Choroid plexus epithelial cell (primary cell): ENCODE data around the gene ATG4A.

Experiments used
- DNase-seq: peaks from one replicate; pipeline ENCODE4 v3.0.0-alpha.2; 2010; ENCODE audit warnings: low read depth
- H3K4me3 ChIP-seq: 2 replicates; pipeline ENCODE4 v1.5.1; 2011; ENCODE audit warnings: low read depth, mild to moderate bottlenecking, control low read depth, low read length, moderate library complexity
- TF ChIP-seq, protein P1 (sequence below): conservative IDR thresholded peaks from 2 replicates; pipeline ENCODE4 v1.5.1; 2011; ENCODE audit warnings: low read depth, mild to moderate bottlenecking, control low read depth, inconsistent platforms, low read length, moderate library complexity

Gene ATG4A

DNA sequence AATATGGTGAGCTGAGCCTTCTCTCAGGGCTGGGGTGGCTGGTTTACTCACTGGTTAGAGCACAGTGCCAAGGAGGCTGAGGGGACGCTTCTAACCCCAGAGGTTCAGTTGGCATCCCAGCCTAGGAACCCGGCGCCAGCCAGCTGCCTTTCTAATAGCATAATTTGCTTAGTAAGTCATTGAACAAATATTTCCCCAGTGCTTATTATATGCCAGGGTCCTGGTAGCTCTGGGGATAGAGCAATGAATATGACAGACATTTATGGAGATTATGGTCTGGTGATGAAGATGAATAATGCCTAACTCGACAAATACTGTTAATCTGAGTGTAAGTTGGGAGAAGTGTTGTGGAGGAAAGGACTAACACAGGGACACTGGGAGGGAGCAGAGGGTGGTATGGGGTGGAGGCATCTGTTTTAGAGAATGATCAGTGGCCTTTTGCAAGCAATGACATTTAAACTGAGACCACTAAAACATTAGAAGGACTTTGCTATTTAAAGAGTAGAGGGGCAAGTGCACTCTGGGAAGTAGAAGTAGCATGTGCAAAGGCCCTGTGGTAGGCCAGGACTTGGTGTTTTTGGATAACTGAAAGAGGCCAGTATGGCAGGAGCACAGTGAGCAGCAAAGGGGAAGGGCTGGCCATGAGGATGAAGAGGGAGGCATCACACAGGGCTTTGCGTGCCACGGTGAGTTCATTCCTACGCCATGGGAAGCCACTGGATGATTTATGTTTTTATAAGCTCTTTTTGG lies 71.9 kb downstream of the ATG4A start:
- TF ChIP-seq, protein P1, sequence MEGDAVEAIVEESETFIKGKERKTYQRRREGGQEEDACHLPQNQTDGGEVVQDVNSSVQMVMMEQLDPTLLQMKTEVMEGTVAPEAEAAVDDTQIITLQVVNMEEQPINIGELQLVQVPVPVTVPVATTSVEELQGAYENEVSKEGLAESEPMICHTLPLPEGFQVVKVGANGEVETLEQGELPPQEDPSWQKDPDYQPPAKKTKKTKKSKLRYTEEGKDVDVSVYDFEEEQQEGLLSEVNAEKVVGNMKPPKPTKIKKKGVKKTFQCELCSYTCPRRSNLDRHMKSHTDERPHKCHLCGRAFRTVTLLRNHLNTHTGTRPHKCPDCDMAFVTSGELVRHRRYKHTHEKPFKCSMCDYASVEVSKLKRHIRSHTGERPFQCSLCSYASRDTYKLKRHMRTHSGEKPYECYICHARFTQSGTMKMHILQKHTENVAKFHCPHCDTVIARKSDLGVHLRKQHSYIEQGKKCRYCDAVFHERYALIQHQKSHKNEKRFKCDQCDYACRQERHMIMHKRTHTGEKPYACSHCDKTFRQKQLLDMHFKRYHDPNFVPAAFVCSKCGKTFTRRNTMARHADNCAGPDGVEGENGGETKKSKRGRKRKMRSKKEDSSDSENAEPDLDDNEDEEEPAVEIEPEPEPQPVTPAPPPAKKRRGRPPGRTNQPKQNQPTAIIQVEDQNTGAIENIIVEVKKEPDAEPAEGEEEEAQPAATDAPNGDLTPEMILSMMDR: no peak
- H3K4me3 ChIP-seq: no peak overlapping the region

DNA sequence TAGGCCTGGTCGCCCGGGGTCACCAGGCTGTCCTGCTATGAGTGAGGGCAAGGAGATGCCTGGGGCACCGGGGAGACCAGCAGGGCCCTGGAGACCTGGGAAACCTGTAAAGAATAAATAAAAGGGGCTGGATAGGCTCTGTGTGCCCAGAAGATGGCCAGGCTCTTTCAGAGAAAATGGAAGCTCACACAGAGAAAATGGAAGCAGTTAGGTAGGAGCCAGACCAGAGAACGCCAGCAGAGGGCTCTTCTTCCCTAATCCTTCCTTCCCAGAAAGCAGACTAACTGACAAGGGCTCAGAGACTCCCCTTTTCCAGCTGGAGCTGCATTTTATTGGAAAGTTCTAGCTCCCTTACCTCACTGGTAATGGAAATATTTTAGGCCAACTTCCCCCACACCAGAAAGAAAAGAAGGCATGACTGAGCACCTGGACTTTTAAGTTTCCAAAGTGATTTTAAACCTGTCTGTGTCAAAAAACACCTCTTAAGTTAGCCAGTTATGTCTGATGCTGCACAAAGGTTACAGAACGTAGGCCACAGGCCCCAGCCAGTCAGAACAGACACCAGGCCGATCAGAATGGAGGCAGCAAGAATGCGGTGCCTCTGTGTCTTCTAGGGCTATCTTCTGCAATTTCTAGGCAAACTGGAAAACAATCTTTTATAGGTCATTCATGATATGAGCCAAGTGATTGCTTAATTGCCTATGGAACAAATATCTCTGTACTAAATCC lies 74.0 kb downstream of the ATG4A start:
- no peak overlapping the region for H3K4me3 ChIP-seq
- TF ChIP-seq, protein P1: peak; percentile 74
- DNase-seq: peak; percentile 72

More for the DNA sequence above, 71.9 kb downstream of the ATG4A start:
- DNase-seq: no peak

DNA sequence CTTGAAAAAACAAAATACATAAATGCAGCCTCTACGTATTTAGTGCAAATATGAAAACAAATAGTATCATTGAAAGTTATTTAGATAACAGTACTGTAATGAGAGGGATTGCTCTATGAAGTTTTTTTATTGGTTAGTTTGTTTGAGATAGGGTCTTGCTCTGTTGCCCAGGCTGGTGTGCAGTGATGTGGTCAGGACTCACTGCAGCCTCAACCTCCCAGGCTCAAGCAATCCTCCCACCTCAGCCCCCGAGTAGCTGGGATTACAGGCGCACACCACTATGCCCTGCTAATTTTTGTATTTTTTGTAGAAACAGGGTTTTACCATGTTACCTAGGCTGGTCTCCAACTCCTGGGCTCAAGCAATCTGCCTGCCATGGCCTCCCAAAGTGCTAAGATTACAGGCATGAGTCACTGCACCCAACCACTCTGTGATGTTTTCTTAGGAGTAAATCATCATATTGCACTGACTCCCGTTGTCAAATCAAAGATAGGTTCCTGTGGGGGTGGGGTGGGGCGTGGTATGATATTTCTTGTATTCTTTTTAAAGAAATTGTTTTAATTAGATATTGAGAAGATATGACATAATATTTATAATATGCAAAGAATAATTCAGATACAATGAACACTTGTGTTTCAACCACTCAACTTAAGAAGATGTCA lies 75.8 kb downstream of the ATG4A start:
- DNase-seq: peak; percentile 76

DNA sequence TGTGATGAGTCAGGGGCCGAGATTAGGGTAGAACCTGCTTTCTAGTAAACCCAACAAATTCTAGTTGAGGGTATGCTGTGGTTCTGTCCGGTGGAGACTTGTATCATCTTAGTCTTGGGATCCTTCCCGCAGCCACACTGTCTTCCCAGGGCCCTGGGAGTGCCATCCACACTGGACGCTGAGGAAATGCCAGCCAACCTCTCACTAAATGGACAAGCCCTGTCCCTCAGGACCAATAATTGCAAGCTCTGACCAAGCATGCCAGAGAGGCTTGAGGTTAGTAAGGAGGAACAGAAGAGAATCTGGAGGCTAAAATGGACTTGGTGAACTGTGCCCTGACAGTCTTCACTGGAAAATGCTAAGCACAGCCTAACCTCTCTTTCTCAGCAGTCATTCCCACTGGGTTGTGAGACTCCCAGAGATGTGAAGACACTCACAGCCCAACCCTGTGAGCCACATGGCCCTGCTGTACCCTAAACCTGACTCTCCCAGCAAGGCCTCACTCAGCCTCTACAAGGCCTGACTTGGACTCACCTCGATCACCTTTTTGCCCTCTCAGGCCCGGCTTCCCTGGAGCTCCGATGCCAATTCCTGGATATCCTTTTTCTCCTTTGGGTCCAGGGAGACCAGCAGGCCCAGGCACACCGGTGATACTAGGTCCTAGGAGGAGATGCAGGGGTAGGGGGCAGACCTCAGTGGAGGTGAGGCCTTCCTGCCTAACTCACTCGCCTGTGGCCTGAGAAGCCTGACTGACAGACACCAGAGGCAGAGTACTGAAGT lies 77.6 kb downstream of the ATG4A start:
- TF ChIP-seq, protein P1: no peak
- DNase-seq: no peak
- no peak overlapping the region for H3K4me3 ChIP-seq

More for the DNA sequence above, 75.8 kb downstream of the ATG4A start:
- TF ChIP-seq, protein P1: no peak
- H3K4me3 ChIP-seq: no peak overlapping the region

DNA sequence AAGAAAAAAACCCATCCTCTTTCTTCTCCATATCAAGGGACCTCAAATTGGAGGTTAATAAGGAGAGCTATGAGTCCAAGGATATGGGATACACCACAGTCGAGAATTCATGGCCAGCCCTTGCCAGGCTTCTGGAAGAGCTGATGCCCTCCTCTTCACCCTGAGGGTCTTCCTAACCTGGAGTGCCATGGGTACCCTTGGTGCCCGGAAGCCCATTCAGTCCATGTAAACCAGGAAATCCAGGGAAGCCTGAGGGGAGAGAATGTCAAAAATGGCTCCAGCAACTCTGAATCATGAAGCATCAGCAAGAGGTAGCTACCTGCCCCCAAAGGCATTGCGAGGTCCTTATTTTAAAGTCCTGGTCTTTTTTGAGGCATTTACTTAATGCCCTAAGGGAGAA lies 78.2 kb downstream of the ATG4A start:
- no peak overlapping the region for H3K4me3 ChIP-seq
- DNase-seq: no peak
- TF ChIP-seq, protein P1: no peak

DNA sequence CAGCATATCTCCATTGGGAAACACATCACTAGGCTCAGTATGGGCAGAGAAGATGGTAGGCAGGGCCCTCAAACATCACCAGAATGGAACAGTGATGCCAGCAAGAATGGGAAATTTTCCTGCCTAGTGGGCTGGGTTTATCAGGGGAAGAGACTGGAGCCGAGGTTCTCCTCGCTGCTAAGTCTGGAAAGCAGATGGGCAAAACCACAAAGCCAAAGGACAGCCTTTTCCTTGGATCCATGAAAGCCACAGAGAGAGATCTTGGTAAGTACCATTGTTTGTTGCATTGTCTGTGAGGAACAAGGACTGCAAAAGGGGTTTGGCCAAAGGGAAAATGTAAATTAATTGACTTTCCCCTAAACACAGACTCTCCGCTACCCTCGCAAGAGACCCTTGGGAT lies 80.1 kb downstream of the ATG4A start:
- no peak overlapping the region for H3K4me3 ChIP-seq
- TF ChIP-seq, protein P1: no peak
- DNase-seq: no peak
